Mesenchymal stem cell (in vitro differentiated cells and primary cell): Measurements from ENCODE around the gene WDR72.

Experiments used
- DNase-seq: peaks from one replicate; pipeline ENCODE4 v3.0.0-alpha.2; 2013
- H2AFZ ChIP-seq: one replicate; pipeline ENCODE4 v1.6.1; 2013; ENCODE audit warnings: low read depth, mild to moderate bottlenecking, control low read depth, inconsistent platforms, low read length, moderate library complexity
- H2AK5ac ChIP-seq: 2 replicates; pipeline ENCODE4 v1.6.1; 2013; ENCODE audit warnings: low read length, moderate library complexity, mild to moderate bottlenecking, inconsistent platforms; ENCODE audit not compliant: severe bottlenecking
- H2BK120ac ChIP-seq: one replicate; pipeline ENCODE4 v1.6.1; 2013; ENCODE audit warnings: low read depth, mild to moderate bottlenecking, inconsistent platforms, low read length, moderate library complexity
- H2BK12ac ChIP-seq, 2 experiments: one replicate each; pipeline ENCODE4 v1.6.1; 2013; ENCODE audit warnings: inconsistent platforms in 2 of 2, low read length in 2 of 2, mild to moderate bottlenecking in 2 of 2, moderate library complexity in 2 of 2, control low read depth in 1 of 2
- H2BK15ac ChIP-seq: one replicate; pipeline ENCODE4 v1.6.1; 2013; ENCODE audit warnings: mild to moderate bottlenecking, low read depth, inconsistent platforms; ENCODE audit not compliant: poor library complexity, severe bottlenecking
- H2BK5ac ChIP-seq: 2 replicates; pipeline ENCODE4 v1.6.1; 2013; ENCODE audit warnings: low read depth, mild to moderate bottlenecking, low read length, control low read depth, inconsistent platforms; ENCODE audit not compliant: poor library complexity, severe bottlenecking
- H3K14ac ChIP-seq, 2 experiments: one replicate each; pipeline ENCODE4 v1.6.1; 2013; ENCODE audit warnings: inconsistent platforms in 2 of 2, low read length in 2 of 2, control low read depth in 1 of 2, mild to moderate bottlenecking in 1 of 2, moderate library complexity in 1 of 2
- H3K18ac ChIP-seq, 2 experiments: one replicate each; pipeline ENCODE4 v1.6.1; 2013; ENCODE audit warnings: inconsistent platforms in 2 of 2, low read length in 2 of 2, control low read depth in 1 of 2, low read depth in 1 of 2, mild to moderate bottlenecking in 1 of 2
- H3K23ac ChIP-seq, 2 experiments: one replicate each; pipeline ENCODE4 v1.6.1; 2013; ENCODE audit warnings: inconsistent platforms in 2 of 2, low read length in 2 of 2, mild to moderate bottlenecking in 2 of 2, moderate library complexity in 2 of 2, control low read depth in 1 of 2
- H3K27ac ChIP-seq: 2 replicates; pipeline ENCODE4 v1.5.1; 2013; ENCODE audit warnings: mild to moderate bottlenecking, moderate library complexity, low read length, control low read depth, inconsistent platforms; ENCODE audit not compliant: poor library complexity, severe bottlenecking
- H3K27me3 ChIP-seq, 2 experiments: 2 replicates each; pipeline versions ENCODE4 v1.6.1 to v1.7.0; 2013; ENCODE audit warnings: low read length in 2 of 2, mild to moderate bottlenecking in 2 of 2, moderate library complexity in 2 of 2, control low read depth in 1 of 2, inconsistent platforms in 1 of 2; ENCODE audit not compliant: control insufficient read depth in 1 of 2, insufficient read depth in 1 of 2
- H3K36me3 ChIP-seq, 2 experiments: 2 replicates each; pipeline versions ENCODE4 v1.6.1 to v1.7.0; 2013; ENCODE audit warnings: low read length in 2 of 2, control low read depth in 1 of 2, inconsistent platforms in 1 of 2, low read depth in 1 of 2, mild to moderate bottlenecking in 1 of 2; ENCODE audit not compliant: insufficient read depth in 2 of 2, control insufficient read depth in 1 of 2
- H3K4ac ChIP-seq, 2 experiments: one replicate each; pipeline ENCODE4 v1.6.1; 2013; ENCODE audit warnings: inconsistent platforms in 2 of 2, low read length in 2 of 2, mild to moderate bottlenecking in 2 of 2, moderate library complexity in 2 of 2, control low read depth in 1 of 2, low read depth in 1 of 2
- H3K4me1 ChIP-seq: 2 replicates; pipeline ENCODE4 v1.6.1; 2013; ENCODE audit warnings: low read depth, low read length, control low read depth; ENCODE audit not compliant: control insufficient read depth, insufficient read depth
- H3K4me2 ChIP-seq: 2 replicates; pipeline ENCODE4 v1.6.1; 2013; ENCODE audit warnings: low read length, mild to moderate bottlenecking, inconsistent platforms; ENCODE audit not compliant: poor library complexity, severe bottlenecking
- H3K4me3 ChIP-seq, 2 experiments: 2 replicates each; pipeline versions ENCODE4 v1.5.1 to v1.7.0; 2013; ENCODE audit warnings: low read length in 2 of 2, mild to moderate bottlenecking in 2 of 2, control low read depth in 1 of 2, low read depth in 1 of 2; ENCODE audit not compliant: insufficient read depth in 1 of 2
- H3K79me1 ChIP-seq: replicated peaks from 2 replicates; pipeline ENCODE4 v1.6.1; 2013; ENCODE audit warnings: mild to moderate bottlenecking, control low read depth, low read length, inconsistent platforms; ENCODE audit not compliant: poor library complexity, severe bottlenecking
- H3K9ac ChIP-seq: 2 replicates; pipeline ENCODE4 v1.7.0; 2013; ENCODE audit warnings: mild to moderate bottlenecking, low read length, moderate library complexity
- H3K9me3 ChIP-seq: 2 replicates; pipeline ENCODE4 v1.7.0; 2013; ENCODE audit warnings: mild to moderate bottlenecking, low read length; ENCODE audit not compliant: control insufficient read depth
- H4K8ac ChIP-seq: one replicate; pipeline ENCODE4 v1.6.1; 2013; ENCODE audit warnings: inconsistent platforms, mild to moderate bottlenecking, low read length, moderate library complexity
- H4K91ac ChIP-seq: one replicate; pipeline ENCODE4 v1.6.1; 2013; ENCODE audit warnings: mild to moderate bottlenecking, low read length, inconsistent platforms
- WGBS: methylation state at CpG from one replicate; pipeline ENCODE4 v1.1.7; 2013; ENCODE audit warnings: mixed read lengths; 5-methylcytosine and 5-hydroxymethylcytosine counted together

Gene WDR72

GRCh38 chr15:53522991-53523390 is 236.5 kb downstream of the WDR72 start:
- 62% methylated on average over 2 of the region's 3 CpGs for WGBS
- Histone ChIP-seq H3K27ac (no peak overlapping the region), H3K4me3 (no peak overlapping the region), H3K27me3 (no peaks in the 10 kb centered on the region), H3K23ac (no peak overlapping the region), H3K14ac (no peak overlapping the region), H3K9me3 (no peaks in the 10 kb centered on the region), H3K4me1 (no peaks in the 10 kb centered on the region), H4K8ac (no peak overlapping the region), H3K36me3 (no peaks in the 10 kb centered on the region), H2BK5ac (no peak overlapping the region), H3K9ac (no peak overlapping the region), H3K4me2 (no peak overlapping the region), H2BK12ac (no peak overlapping the region), H2AK5ac (no peak overlapping the region), H2AFZ (no peak overlapping the region), H2BK15ac (no peak overlapping the region), H2BK120ac (no peak overlapping the region), H3K79me1 (peaks cover 10% of the 10 kb centered on the region), H3K18ac (no peak overlapping the region), H3K4ac (no peak overlapping the region), H4K91ac (no peak overlapping the region)
- no peak for DNase-seq

- H2BK120ac ChIP-seq: no peak overlapping the region
- no peaks in the 10 kb centered on the region for H3K27me3 ChIP-seq
- H4K91ac ChIP-seq: no peak overlapping the region
- H2BK12ac ChIP-seq: no peak overlapping the region
- H4K8ac ChIP-seq: no peak overlapping the region
- H3K27ac ChIP-seq: no peak overlapping the region
- no peak overlapping the region for H3K9ac ChIP-seq
- no peak overlapping the region for H3K4ac ChIP-seq
- no peaks in the 10 kb centered on the region for H3K36me3 ChIP-seq
- H3K4me3 ChIP-seq: no peak overlapping the region
- no peak overlapping the region for H3K4me2 ChIP-seq
- peaks cover 6% of the 10 kb centered on the region for H3K79me1 ChIP-seq
- H3K9me3 ChIP-seq: no peaks in the 10 kb centered on the region
- H2BK15ac ChIP-seq: no peak overlapping the region
- WGBS: 45% methylated on average over 2 of the region's 2 CpGs
- H2AFZ ChIP-seq: no peak overlapping the region
- no peak for DNase-seq
- H3K18ac ChIP-seq: no peak overlapping the region
- no peak overlapping the region for H2AK5ac ChIP-seq
- no peak overlapping the region for H2BK5ac ChIP-seq
- H3K14ac ChIP-seq: no peak overlapping the region
- no peaks in the 10 kb centered on the region for H3K4me1 ChIP-seq
- H3K23ac ChIP-seq: no peak overlapping the region
These were observed 238.5 kb downstream of the WDR72 start for GRCh38 chr15:53520996-53521395.

DNA sequence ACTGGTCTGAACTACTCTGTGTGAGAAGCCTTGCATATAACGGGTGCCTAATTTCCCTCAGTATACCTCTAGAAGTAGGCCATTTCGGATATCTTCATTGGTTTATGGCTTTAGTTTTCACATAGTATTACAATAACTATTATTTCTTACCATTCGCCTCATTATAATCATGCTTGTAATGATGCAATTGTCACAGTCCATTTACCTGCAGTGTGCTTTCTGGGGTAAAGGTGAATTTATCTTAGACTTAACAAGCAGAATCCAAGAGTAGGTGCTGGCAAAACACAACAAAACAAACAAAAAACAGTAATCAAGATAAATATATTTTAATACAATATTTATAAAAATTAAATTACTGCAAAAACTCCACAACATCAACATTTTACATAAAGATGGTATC is 246.0 kb downstream of the WDR72 start:
- Histone ChIP-seq H3K18ac (no peak overlapping the region), H2BK120ac (no peak overlapping the region), H2BK5ac (no peak overlapping the region), H3K4me2 (no peak overlapping the region), H4K91ac (no peak overlapping the region), H3K23ac (no peak overlapping the region), H4K8ac (no peak overlapping the region), H2AK5ac (no peak overlapping the region), H3K36me3 (no peaks in the 10 kb centered on the region), H3K27ac (no peak overlapping the region), H3K27me3 (no peaks in the 10 kb centered on the region), H3K4me1 (no peaks in the 10 kb centered on the region), H2BK12ac (no peak overlapping the region), H3K4ac (no peak overlapping the region), H3K14ac (no peak overlapping the region), H3K9ac (no peak overlapping the region), H3K9me3 (no peaks in the 10 kb centered on the region), H3K4me3 (no peak overlapping the region), H2BK15ac (no peak overlapping the region), H3K79me1 (no peaks in the 10 kb centered on the region), H2AFZ (no peak overlapping the region)
- no peak for DNase-seq
- WGBS: no CpG with 5 or more reads among the region's 3 CpGs

GRCh38 chr15:53512029-53512428 is 247.4 kb downstream of the WDR72 start:
- Histone ChIP-seq H2BK120ac (no peak overlapping the region), H2BK5ac (no peak overlapping the region), H3K14ac (no peak overlapping the region), H2BK12ac (no peak overlapping the region), H2BK15ac (no peak overlapping the region), H4K91ac (no peak overlapping the region), H3K79me1 (no peaks in the 10 kb centered on the region), H3K4me1 (no peaks in the 10 kb centered on the region), H3K4ac (no peak overlapping the region), H3K9me3 (no peaks in the 10 kb centered on the region), H3K27me3 (no peaks in the 10 kb centered on the region), H3K27ac (no peak overlapping the region), H3K9ac (no peak overlapping the region), H3K23ac (no peak overlapping the region), H4K8ac (no peak overlapping the region), H2AK5ac (no peak overlapping the region), H3K4me3 (no peak overlapping the region), H2AFZ (no peak overlapping the region), H3K4me2 (no peak overlapping the region), H3K36me3 (no peaks in the 10 kb centered on the region), H3K18ac (no peak overlapping the region)
- WGBS: no CpG with 5 or more reads among the region's 2 CpGs
- no peak for DNase-seq
